ENCODE measurements around the gene ZNF668. TPM values are rescaled to one million over a fixed set of nuclear protein-coding genes. Genes with fewer than 3 reads are reported as not detected.

ZNF668 gene
- total and polyA plus RNA-seq, 2 of the 8 experiments (the other 6 are each of a cell fraction or from before 2014, with no cell fraction given) = 14.0 to 14.3 TPM

GRCh38 chr16:31086629-31086906, 12.5 kb upstream of the ZNF668 start:
- no peak overlapping the region for H2BK20ac ChIP-seq (ENCODE audit: low read length)
- H3K79me2 ChIP-seq (ENCODE audit: control insufficient read depth in 1 of 2, insufficient read depth in 2 of 2, low read length in 2 of 2) = no peaks in the 10 kb centered on the region; a peak in 1 of 4 replicates
- no peak overlapping the region for H3K27ac ChIP-seq (ENCODE audit: low read depth, low read length)
- no peak overlapping the region for H3K56ac ChIP-seq (replicated peaks; ENCODE audit: insufficient read length, low read depth, low read length)
- H3K4ac ChIP-seq (replicated peaks; ENCODE audit: insufficient read length, low read depth, low read length) = no peak overlapping the region
- H3K23ac ChIP-seq (ENCODE audit: insufficient read length) = no peak overlapping the region
- H2BK12ac ChIP-seq (ENCODE audit: low read depth, low read length) = no peak overlapping the region
- no peak overlapping the region for H4K5ac ChIP-seq (ENCODE audit: insufficient read length, low read depth, low read length)
- DNase-seq (ENCODE audit: low read depth in 1 of 2, low spot score in 2 of 2) (no peak), FAIRE-seq (no peak)
- no peaks in the 10 kb centered on the region for H3K9me3 ChIP-seq (ENCODE audit: insufficient read depth in 2 of 2, low read depth in 1 of 2, low read length in 1 of 2)
- H3K23me2 ChIP-seq (ENCODE audit: low read depth, low read length) = no peaks in the 10 kb centered on the region
- no peak overlapping the region for H3K18ac ChIP-seq (ENCODE audit: extremely low read depth, low read length)
- H4K91ac ChIP-seq (replicated peaks; ENCODE audit: insufficient read length, low read length) = no peak overlapping the region
- no peak overlapping the region for H2BK5ac ChIP-seq (ENCODE audit: low read depth, low read length)
- H2BK15ac ChIP-seq (ENCODE audit: low read length) = no peak overlapping the region
- no peaks in the 10 kb centered on the region for H3K4me1 ChIP-seq (replicated peaks in 1 of 4; ENCODE audit: control insufficient read depth in 3 of 4, insufficient read depth in 4 of 4, low read length in 3 of 4)
- peaks cover 13 to 21% of the 10 kb centered on the region in 2 experiments for H4K20me1 ChIP-seq (replicated peaks in 1 of 2; ENCODE audit: control insufficient read depth in 1 of 2, insufficient read depth in 2 of 2, low read length in 2 of 2)
- no peak overlapping the region for H4K8ac ChIP-seq (ENCODE audit: extremely low read depth, insufficient read depth, low read length)
- peaks cover 7% of the 10 kb centered on the region for H3K79me1 ChIP-seq (ENCODE audit: low read depth, low read length)
- H3K4me2 ChIP-seq (ENCODE audit: insufficient read depth in 1 of 2, low read depth in 2 of 2, low read length in 2 of 2) = no peak overlapping the region
- H3K14ac ChIP-seq (ENCODE audit: insufficient read length) = no peak overlapping the region
- H3K4me3 ChIP-seq (ENCODE audit: extremely low read depth in 1 of 4, insufficient read depth in 2 of 4, low read depth in 3 of 4, low read length in 4 of 4) = no peak overlapping the region
- no peak overlapping the region for H2AK5ac ChIP-seq (ENCODE audit: low read depth, low read length)
- POLR2A ChIA-PET (ENCODE audit: partially characterized antibody) = interaction anchor here (1.9 to 4.7 kb wide), 2 partner anchors 9 to 13 kb away, joined by 6 to 34 read pairs; partner anchors contain the start of genes ZNF646 and ZNF668
- H3K27me3 ChIP-seq (replicated peaks in 1 of 4; ENCODE audit: control insufficient read depth in 3 of 4, extremely low read depth in 1 of 4, insufficient read depth in 3 of 4, low read length in 3 of 4) = no peaks in the 10 kb centered on the region
- H2BK120ac ChIP-seq (replicated peaks; ENCODE audit: low read depth, low read length) = no peak overlapping the region
- no peak overlapping the region for H3K9ac ChIP-seq (replicated peaks in 1 of 4; ENCODE audit: extremely low read depth in 1 of 4, low read depth in 3 of 4, low read length in 3 of 4)
- peaks cover 0 to 18% (median 7%) of the 10 kb centered on the region in 4 experiments; a peak in 5 of 8 replicates for H3K36me3 ChIP-seq (ENCODE audit: control insufficient read depth in 2 of 4, insufficient read depth in 4 of 4, low read length in 3 of 4)
- CTCF ChIA-PET (ENCODE audit: partially characterized antibody) = interaction anchor here (0.9 to 1.4 kb wide), 2 partner anchors 11 to 133 kb away, joined by 3 to 6 read pairs; no protein-coding TSS in a partner anchor
- TF ChIP-seq KDM1A (IDR thresholded peaks at IDR 0.05; ENCODE audit: borderline replicate concordance, low read length) (no peak), KDM4A (IDR thresholded peaks at IDR 0.05; ENCODE audit: low read depth, low read length, severe bottlenecking) (no peak), RAD21 (IDR thresholded peaks at IDR 0.05 in 1 of 2, conservative IDR thresholded peaks at IDR 0.05 in 1 of 2; ENCODE audit: low read depth in 2 of 2, low read length in 2 of 2) (no peak), NRF1 (IDR thresholded peaks at IDR 0.05; ENCODE audit: low read depth, low read length) (no peak)
- TF ChIP-seq, protein P1, sequence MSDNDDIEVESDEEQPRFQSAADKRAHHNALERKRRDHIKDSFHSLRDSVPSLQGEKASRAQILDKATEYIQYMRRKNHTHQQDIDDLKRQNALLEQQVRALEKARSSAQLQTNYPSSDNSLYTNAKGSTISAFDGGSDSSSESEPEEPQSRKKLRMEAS (IDR thresholded peaks at IDR 0.05) = no peak
- 86% methylated on average over 5 of the region's 6 CpGs; no CpG with 5 or more reads in 1 of the 2 experiments for WGBS, 2 experiments (ENCODE audit: extremely low coverage in 1 of 2, insufficient coverage in 1 of 2, insufficient read length in 1 of 2, insufficient replicate concordance in 2 of 2, low coverage in 1 of 2, low lambda C conversion rate in 2 of 2, missing lambda C conversion rate in 1 of 2)
- no peak overlapping the region for H2AFZ ChIP-seq (ENCODE audit: low read length)
